Liver (tissue), 9 donors: Measurements from ENCODE around the gene MUL1. TPM values are rescaled to one million over a fixed set of nuclear protein-coding genes. Genes with fewer than 3 reads are reported as not detected.

ENCODE experiments used
- DNase-seq: peaks from one replicate; pipeline ENCODE4 v3.0.0-alpha.2; 2017; ENCODE audit warnings: low spot score
- H3K27ac ChIP-seq, 2 donors: one replicate each; pipeline ENCODE4 v1.7.0; 2013; ENCODE audit warnings: inconsistent platforms in 2 of 2, low read length in 2 of 2, control low read depth in 1 of 2, low read depth in 1 of 2, mild to moderate bottlenecking in 1 of 2
- H3K27me3 ChIP-seq, 4 donors: one replicate each; pipeline versions ENCODE4 v1.6.1 to v1.7.0; 2013; ENCODE audit warnings: low read length in 3 of 4, inconsistent platforms in 1 of 4, mild to moderate bottlenecking in 1 of 4, moderate library complexity in 1 of 4; ENCODE audit not compliant: control insufficient read depth in 4 of 4, insufficient read depth in 4 of 4
- H3K36me3 ChIP-seq, 4 donors: one replicate each; pipeline versions ENCODE4 v1.6.1 to v1.7.0; 2013; ENCODE audit warnings: low read length in 3 of 4, mild to moderate bottlenecking in 3 of 4, low read depth in 1 of 4, moderate library complexity in 1 of 4; ENCODE audit not compliant: control insufficient read depth in 4 of 4, insufficient read depth in 3 of 4
- H3K4me1 ChIP-seq, 4 donors: one replicate each; pipeline versions ENCODE4 v1.6.1 to v1.7.0; 2013; ENCODE audit warnings: low read length in 3 of 4, mild to moderate bottlenecking in 3 of 4, moderate library complexity in 1 of 4; ENCODE audit not compliant: control insufficient read depth in 4 of 4, insufficient read depth in 4 of 4
- H3K4me3 ChIP-seq, 3 donors: one replicate each; pipeline versions ENCODE4 v1.6.1 to v1.7.0; 2013; ENCODE audit warnings: low read length in 3 of 3, control low read depth in 1 of 3, low read depth in 1 of 3, mild to moderate bottlenecking in 1 of 3
- H3K9ac ChIP-seq, 2 donors: one replicate each; pipeline ENCODE4 v1.7.0; 2013; ENCODE audit warnings: low read length in 2 of 2, mild to moderate bottlenecking in 2 of 2, moderate library complexity in 2 of 2, control low read depth in 1 of 2, low read depth in 1 of 2
- H3K9me3 ChIP-seq, 4 donors: one replicate each; pipeline versions ENCODE4 v1.6.1 to v1.7.0; 2013; ENCODE audit warnings: low read length in 3 of 4; ENCODE audit not compliant: control insufficient read depth in 4 of 4
- CTCF ChIP-seq: fragments of 150-350 bp; IDR thresholded peaks from 2 replicates; pipeline ENCODE4 v1.5.1; 2017; ENCODE audit warnings: improper control_type of control experiment, low read depth, low read length; ENCODE audit not compliant: missing input control
- EGR1 ChIP-seq, 2 donors: IDR thresholded peaks; 2 replicates each; pipeline ENCODE4 v1.6.1; 2016 to 2018; ENCODE audit warnings: antibody characterized with exemption in 2 of 2, low read depth in 2 of 2
- FOXA1 ChIP-seq: IDR thresholded peaks from 2 replicates; pipeline ENCODE4 v1.6.1; 2016; ENCODE audit warnings: antibody characterized with exemption
- FOXA2 ChIP-seq: IDR thresholded peaks from 2 replicates; pipeline ENCODE4 v1.6.1; 2016; ENCODE audit warnings: antibody characterized with exemption
- GABPA ChIP-seq, 2 donors: IDR thresholded peaks in 1 of 2; conservative IDR thresholded peaks in 1 of 2; 2 replicates each; pipeline ENCODE4 v1.6.1; 2016; ENCODE audit warnings: antibody characterized with exemption in 2 of 2, mild to moderate bottlenecking in 1 of 2, moderate library complexity in 1 of 2
- HNF4G ChIP-seq: IDR thresholded peaks from 2 replicates; pipeline ENCODE4 v1.6.1; 2016; ENCODE audit warnings: antibody characterized with exemption
- JUND ChIP-seq, 2 donors: IDR thresholded peaks; 2 replicates each; pipeline ENCODE4 v1.6.1; 2016; ENCODE audit warnings: antibody characterized with exemption in 2 of 2
- NR2F2 ChIP-seq: IDR thresholded peaks from 2 replicates; pipeline ENCODE4 v1.6.1; 2016; ENCODE audit warnings: antibody characterized with exemption
- RAD21 ChIP-seq, 2 donors: IDR thresholded peaks; 2 replicates each; pipeline ENCODE4 v1.6.1; 2016; ENCODE audit warnings: antibody characterized with exemption in 2 of 2, mild to moderate bottlenecking in 2 of 2
- REST ChIP-seq: IDR thresholded peaks from 2 replicates; pipeline ENCODE4 v1.6.1; 2016; ENCODE audit warnings: antibody characterized with exemption, mild to moderate bottlenecking
- RXRA ChIP-seq, 2 donors: IDR thresholded peaks; 2 replicates each; pipeline ENCODE4 v1.6.1; 2017 to 2018; ENCODE audit warnings: antibody characterized with exemption in 2 of 2, mild to moderate bottlenecking in 1 of 2
- SP1 ChIP-seq: IDR thresholded peaks from 2 replicates; pipeline ENCODE4 v1.6.1; 2018; ENCODE audit warnings: antibody characterized with exemption, mild to moderate bottlenecking
- TAF1 ChIP-seq: conservative IDR thresholded peaks from 2 replicates; pipeline ENCODE4 v1.6.1; 2016; ENCODE audit warnings: antibody characterized with exemption, mild to moderate bottlenecking
- YY1 ChIP-seq: IDR thresholded peaks from 2 replicates; pipeline ENCODE4 v1.6.1; 2016; ENCODE audit warnings: antibody characterized with exemption, mild to moderate bottlenecking
- ZBTB33 ChIP-seq: IDR thresholded peaks from 2 replicates; pipeline ENCODE4 v1.6.1; 2016; ENCODE audit warnings: antibody characterized with exemption
- WGBS: extraction: QIAGEN DNeasy Blood & Tissue Kit; methylation state at CpG from one replicate; pipeline ENCODE4 v1.1.7; 2013; 5-methylcytosine and 5-hydroxymethylcytosine counted together
- polyA plus RNA-seq, 2 donors: library from polyadenylated mRNA; stranded (reverse) in 1 of 2; unstranded in 1 of 2; fragments of 200-250 nt in 1 of 2; fragments of >200 nt in 1 of 2; fragmentation: Nextera tagmentation in 1 of 2; extraction: Ambion mirVana in 1 of 2; gene quantifications; one replicate each; pipeline versions ENCODE4 v1.2.1 to v1.2.3, GENCODE V29; 2013 to 2015
- total RNA-seq, 2 donors: library from RNA; depleted of rRNA; stranded (reverse); fragments of >200 nt; gene quantifications; one replicate each; pipeline ENCODE4 v1.2.3, GENCODE V29; 2014
- TF ChIP-seq, protein P1 (sequence below): IDR thresholded peaks from 2 replicates; pipeline ENCODE4 v1.6.1; 2016; ENCODE audit warnings: antibody characterized with exemption
- donor health status: healthy.
- donor health status: healthy.
- donor health status: healthy.
- donor health status: healthy.
- donor health status: healthy.

Gene MUL1
- total and polyA plus RNA-seq, 4 donors = 9.5 to 19.4 (median 16.8) TPM

DNA sequence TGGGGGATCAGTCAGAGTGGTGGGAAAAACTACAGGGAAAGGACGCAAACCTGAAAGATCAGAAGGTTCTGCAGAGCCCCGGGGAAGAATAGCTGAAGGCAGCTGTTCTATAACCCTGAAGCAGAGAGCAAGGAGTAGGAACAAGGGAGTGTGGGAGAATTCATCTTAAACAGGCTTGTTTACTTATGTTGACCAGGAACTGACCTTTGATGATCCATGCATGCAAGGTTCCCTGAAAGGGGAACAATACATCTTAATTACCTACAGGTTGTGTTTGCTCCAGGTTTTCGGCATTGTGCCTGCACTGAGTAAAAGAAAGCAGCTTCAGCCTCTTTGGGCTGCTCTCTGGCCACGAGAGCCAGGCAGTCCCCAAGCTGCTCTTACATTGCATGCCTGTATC is 25.7 kb upstream of the MUL1 start:
- Histone ChIP-seq H3K9me3 (no peaks in the 10 kb centered on the region), H3K27me3 (peaks cover 0 to 5% (median 1%) of the 10 kb centered on the region in 4 donors), H3K27ac (no peak overlapping the region), H3K9ac (no peak overlapping the region), H3K4me3 (no peak overlapping the region), H3K4me1 (no peaks in the 10 kb centered on the region), H3K36me3 (no peaks in the 10 kb centered on the region)
- TF ChIP-seq FOXA1 (no peak), TAF1 (no peak), ZBTB33 (no peak), REST (no peak), EGR1 (IDR thresholded peaks at IDR 0.05; ENCODE audit: low read depth in 2 of 2) (no peak), JUND (IDR thresholded peaks at IDR 0.05) (no peak), CTCF (no peak), SP1 (no peak), RAD21 (IDR thresholded peaks at IDR 0.05) (no peak), NR2F2 (no peak), RXRA (IDR thresholded peaks at IDR 0.05) (no peak), GABPA (IDR thresholded peaks at IDR 0.05 in 1 of 2, conservative IDR thresholded peaks at IDR 0.05 in 1 of 2) (no peak)
- no peak for DNase-seq
- 67% methylated on average over 4 of the region's 4 CpGs for WGBS

DNA sequence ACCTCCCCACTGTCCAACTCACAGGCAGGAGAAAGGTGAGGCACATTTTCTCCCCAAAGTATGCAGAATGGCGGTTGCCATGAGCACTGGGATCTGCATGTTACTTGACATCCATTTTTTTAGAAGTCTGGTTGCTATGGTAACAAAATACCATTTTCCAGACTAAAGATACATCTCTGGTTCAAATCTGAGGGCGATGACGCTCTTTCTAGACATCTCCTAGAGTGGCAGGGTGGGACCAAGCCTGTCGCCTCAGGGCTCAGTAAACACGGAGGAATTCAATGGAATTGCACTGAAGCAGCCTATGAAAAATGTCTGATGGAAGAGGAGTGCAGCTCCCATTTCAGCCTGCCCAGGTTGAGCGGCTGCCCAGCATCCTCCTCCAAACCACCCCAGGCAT is 22.9 kb upstream of the MUL1 start:
- no peaks in the 10 kb centered on the region for H3K36me3 ChIP-seq
- H3K27me3 ChIP-seq = peaks cover 0 to 3% (median 2%) of the 10 kb centered on the region in 4 donors
- no peak overlapping the region for H3K9ac ChIP-seq
- H3K27ac ChIP-seq = no peak overlapping the region
- no peaks in the 10 kb centered on the region for H3K9me3 ChIP-seq
- no peak overlapping the region for H3K4me3 ChIP-seq
- 75% methylated on average over 6 of the region's 6 CpGs for WGBS
- no peaks in the 10 kb centered on the region for H3K4me1 ChIP-seq
- no peak for DNase-seq
- TF ChIP-seq YY1 = no peak
- no peak for TF ChIP-seq FOXA1
- no peak for TF ChIP-seq HNF4G
- TF ChIP-seq RAD21 (IDR thresholded peaks at IDR 0.05) = no peak
- TF ChIP-seq TAF1 = no peak
- TF ChIP-seq GABPA (IDR thresholded peaks at IDR 0.05 in 1 of 2, conservative IDR thresholded peaks at IDR 0.05 in 1 of 2) = no peak
- no peak for TF ChIP-seq CTCF
- TF ChIP-seq REST = no peak
- TF ChIP-seq, protein P1, sequence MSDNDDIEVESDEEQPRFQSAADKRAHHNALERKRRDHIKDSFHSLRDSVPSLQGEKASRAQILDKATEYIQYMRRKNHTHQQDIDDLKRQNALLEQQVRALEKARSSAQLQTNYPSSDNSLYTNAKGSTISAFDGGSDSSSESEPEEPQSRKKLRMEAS = no peak
- TF ChIP-seq EGR1 (IDR thresholded peaks at IDR 0.05; ENCODE audit: low read depth in 2 of 2) = no peak
- TF ChIP-seq FOXA2 = no peak
- TF ChIP-seq ZBTB33 = no peak
